Subcutaneous adipose tissue (tissue), 4 donors: ENCODE results near the gene RFX2. TPM values are rescaled to one million over a fixed set of nuclear protein-coding genes. Genes with fewer than 3 reads are reported as not detected.

Experiments used
- total RNA-seq, 4 donors: library from RNA; depleted of rRNA; stranded (reverse); fragments of >200 nt; gene quantifications; one replicate each; pipeline ENCODE4 v1.1.0, GENCODE V29; 2016
- TF ChIP-seq, protein P1 (sequence below): fragments of 450-650 bp; IDR thresholded peaks from one replicate; pipeline ENCODE4 v1.5.1; 2016; ENCODE audit warnings: low read depth, mild to moderate bottlenecking, control low read depth, antibody characterized with exemption, moderate library complexity

The RFX2 gene
- total RNA-seq, 4 donors from 2014 or later, result 2.9 to 8.9 (median 7.2) TPM

GRCh38 chr19:6003976-6004375 lies 106.3 kb downstream of the RFX2 start:
- TF ChIP-seq, protein P1, sequence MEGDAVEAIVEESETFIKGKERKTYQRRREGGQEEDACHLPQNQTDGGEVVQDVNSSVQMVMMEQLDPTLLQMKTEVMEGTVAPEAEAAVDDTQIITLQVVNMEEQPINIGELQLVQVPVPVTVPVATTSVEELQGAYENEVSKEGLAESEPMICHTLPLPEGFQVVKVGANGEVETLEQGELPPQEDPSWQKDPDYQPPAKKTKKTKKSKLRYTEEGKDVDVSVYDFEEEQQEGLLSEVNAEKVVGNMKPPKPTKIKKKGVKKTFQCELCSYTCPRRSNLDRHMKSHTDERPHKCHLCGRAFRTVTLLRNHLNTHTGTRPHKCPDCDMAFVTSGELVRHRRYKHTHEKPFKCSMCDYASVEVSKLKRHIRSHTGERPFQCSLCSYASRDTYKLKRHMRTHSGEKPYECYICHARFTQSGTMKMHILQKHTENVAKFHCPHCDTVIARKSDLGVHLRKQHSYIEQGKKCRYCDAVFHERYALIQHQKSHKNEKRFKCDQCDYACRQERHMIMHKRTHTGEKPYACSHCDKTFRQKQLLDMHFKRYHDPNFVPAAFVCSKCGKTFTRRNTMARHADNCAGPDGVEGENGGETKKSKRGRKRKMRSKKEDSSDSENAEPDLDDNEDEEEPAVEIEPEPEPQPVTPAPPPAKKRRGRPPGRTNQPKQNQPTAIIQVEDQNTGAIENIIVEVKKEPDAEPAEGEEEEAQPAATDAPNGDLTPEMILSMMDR, result no peak

- TF ChIP-seq, protein P1, result no peak
Observed at GRCh38 chr19:6002591-6002990, 107.7 kb downstream of the RFX2 start.

DNA sequence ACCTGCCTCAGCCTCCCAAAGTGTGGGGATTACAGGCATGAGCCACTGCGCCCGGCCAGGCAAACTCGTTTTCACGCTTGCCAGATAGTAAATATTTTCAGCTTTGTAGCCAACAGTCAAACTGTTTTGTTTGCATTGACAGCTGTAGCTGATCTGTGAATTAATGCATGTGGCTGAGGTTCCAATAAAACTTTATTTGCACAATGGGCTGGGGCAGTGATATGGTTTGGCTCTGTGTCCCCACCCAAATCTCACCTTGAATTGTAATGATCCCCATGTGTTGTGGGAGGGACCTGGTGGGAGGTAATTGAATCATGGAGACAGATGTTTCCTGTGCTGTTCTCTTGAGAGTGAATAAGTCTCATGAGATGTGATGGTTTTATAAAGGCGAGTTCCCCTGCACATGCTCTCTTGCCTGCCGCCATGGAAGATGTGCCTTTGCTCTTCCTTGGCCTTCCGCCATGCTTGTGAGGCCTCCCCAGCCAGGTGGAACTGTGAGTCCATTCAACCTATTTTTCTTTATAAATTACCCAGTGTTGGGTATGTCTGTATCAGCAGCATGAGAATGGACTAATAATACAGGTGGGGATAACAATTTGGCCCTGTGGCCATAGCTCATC lies 110.0 kb downstream of the RFX2 start:
- TF ChIP-seq, protein P1, result no peak

- TF ChIP-seq, protein P1, result no peak
Observed at GRCh38 chr19:5999693-6000092, 110.6 kb downstream of the RFX2 start.

GRCh38 chr19:5997371-5997770 lies 112.9 kb downstream of the RFX2 start:
- TF ChIP-seq, protein P1, result no peak

DNA sequence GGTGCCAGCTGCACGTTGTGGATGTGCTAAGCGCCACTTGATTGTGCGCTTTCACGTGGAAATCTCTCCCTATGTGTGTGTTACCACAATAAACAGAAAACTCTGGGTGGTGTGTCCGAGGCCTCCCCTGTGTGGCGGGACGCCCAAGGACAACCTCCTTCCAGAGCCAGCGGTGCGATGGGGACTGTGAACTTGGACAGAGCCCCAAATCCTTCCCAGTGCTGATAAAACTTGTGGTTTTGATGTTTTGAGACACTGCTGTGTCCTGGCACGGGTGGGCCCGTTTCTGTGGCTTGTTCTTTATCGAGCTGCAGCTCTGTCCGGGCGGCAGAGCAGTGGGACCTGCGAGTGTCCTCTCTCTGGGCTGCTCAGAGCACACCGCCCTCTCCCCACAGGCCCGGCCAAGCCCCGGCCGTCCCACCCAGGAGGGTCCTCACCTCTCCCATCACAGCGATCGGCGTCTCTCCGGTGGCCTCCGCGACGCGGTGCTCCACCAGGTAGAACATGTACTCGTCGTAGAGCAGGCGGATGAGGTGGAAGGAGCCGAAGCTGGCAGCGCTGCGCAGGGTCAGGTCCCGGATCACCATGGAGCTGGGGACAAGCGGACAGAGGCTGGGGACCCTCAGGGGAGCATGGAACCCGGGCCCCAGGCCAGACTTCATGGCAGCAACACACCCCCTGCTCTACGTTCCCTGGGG lies 113.5 kb downstream of the RFX2 start:
- TF ChIP-seq, protein P1, result no peak

DNA sequence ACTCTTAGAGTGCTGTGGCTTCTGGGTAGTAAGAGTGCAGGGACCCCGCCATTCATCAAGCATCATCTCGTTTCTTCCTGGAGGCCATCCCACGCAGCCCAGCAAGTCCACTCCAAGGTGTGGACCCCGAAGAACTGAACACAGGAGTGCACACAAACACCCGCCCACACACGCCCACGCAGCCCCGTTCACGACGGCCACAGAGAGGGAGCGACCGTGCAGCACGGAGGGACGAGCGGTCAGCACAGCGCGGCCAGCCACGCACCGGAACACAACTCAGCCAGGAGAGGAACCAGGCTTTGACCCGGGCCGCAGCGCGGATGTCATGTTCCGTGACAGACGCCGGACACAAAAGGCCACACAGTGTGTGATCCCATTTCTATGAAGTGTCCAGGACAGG lies 114.2 kb downstream of the RFX2 start:
- TF ChIP-seq, protein P1, result no peak
